Esophagus squamous epithelium (tissue), 5 donors: ENCODE measurements around the gene ZCWPW1. TPM values are rescaled to one million over a fixed set of nuclear protein-coding genes. Genes with fewer than 3 reads are reported as not detected.
"Not testable (repeated sequence)": the region's sequence is repeated elsewhere in the genome, so short reads cannot be mapped to it uniquely, and the experiment has no call there.

ENCODE experiments used
- DNase-seq: peaks from one replicate; lab custom pipeline; 2025; lab: John Stamatoyannopoulos, UW
- H3K27ac ChIP-seq, 4 donors: fragments of 200-600 bp; sonication (generic); one replicate each; pipeline ENCODE4 v1.5.1; 2016 to 2019; ENCODE audit warnings: mild to moderate bottlenecking in 1 of 4
- H3K27me3 ChIP-seq, 4 donors: fragments of 200-600 bp; sonication (generic); 1 replicate in 3 of 4; 2 replicates in 1 of 4; pipeline versions ENCODE4 v1.5.1 to v1.6.0; 2017 to 2021; ENCODE audit warnings: antibody characterized with exemption in 1 of 4
- H3K36me3 ChIP-seq, 3 donors: fragments of 200-600 bp; sonication (generic); one replicate each; pipeline ENCODE4 v1.5.1; 2016 to 2019
- H3K4me1 ChIP-seq, 3 donors: fragments of 200-600 bp; sonication (generic); one replicate each; pipeline ENCODE4 v1.5.1; 2017 to 2019
- H3K4me3 ChIP-seq, 4 donors: fragments of 200-600 bp; sonication (generic); 1 replicate in 3 of 4; 2 replicates in 1 of 4; pipeline ENCODE4 v1.5.1; 2016 to 2019; ENCODE audit warnings: mild to moderate bottlenecking in 2 of 4, moderate library complexity in 1 of 4
- H3K9me3 ChIP-seq, 3 donors: fragments of 200-600 bp; sonication (generic); one replicate each; pipeline ENCODE4 v1.5.1; 2016 to 2019
- CTCF ChIP-seq, 6 experiments: fragments of 450-650 bp in 4 of 6; fragments of 200-600 bp in 2 of 6; sonication (generic) in 2 of 6; IDR thresholded peaks; one replicate each; pipeline ENCODE4 v1.5.1; 2016 to 2019; ENCODE audit warnings: antibody characterized with exemption in 6 of 6, mild to moderate bottlenecking in 4 of 6, moderate library complexity in 4 of 6
- POLR2A ChIP-seq, 4 donors: fragments of 450-650 bp; IDR thresholded peaks; one replicate each; pipeline ENCODE4 v1.6.1; 2017; ENCODE audit warnings: antibody characterized with exemption in 4 of 4, mild to moderate bottlenecking in 4 of 4, moderate library complexity in 3 of 4
- WGBS, 2 donors: methylation state at CpG; one replicate each; pipeline ENCODE4 v1.1.5; 2018; 5-methylcytosine and 5-hydroxymethylcytosine counted together
- intact Hi-C: fragments of 100-400 bp; cut with DNase I; formaldehyde crosslinking; loops from one replicate; pipeline ENCODE4 v1.15.0; 2022
- total RNA-seq, 4 donors: library from RNA; depleted of rRNA; stranded (reverse); fragments of >200 nt; gene quantifications; one replicate each; pipeline ENCODE4 v1.1.0, GENCODE V29; 2016
- donor health status: DM: yes; HTN: yes; CAD: no.

The ZCWPW1 gene
- total RNA-seq, 4 donors from 2014 or later, result 0.83 to 4.2 (median 1.5) TPM

GRCh38 chr7:100446040-100446439 lies 17.5 kb upstream of the ZCWPW1 start:
- H3K27ac ChIP-seq, result peak overlapping the region in 3 of 4 donors; percentile 17 to 46 (median 37)
- TF ChIP-seq POLR2A (IDR thresholded peaks at IDR 0.05) (no peak), CTCF (IDR thresholded peaks at IDR 0.05) (no peak)
- H3K4me1 ChIP-seq, result peaks cover 0 to 38% (median 5%) of the 10 kb centered on the region in 3 donors
- H3K36me3 ChIP-seq, result no peaks in the 10 kb centered on the region
- H3K4me3 ChIP-seq, result no peak overlapping the region
- no peak for DNase-seq
- H3K9me3 ChIP-seq, result no peaks in the 10 kb centered on the region
- intact Hi-C loops, result no loop called here
- H3K27me3 ChIP-seq, result no peaks in the 10 kb centered on the region
- WGBS, 2 donors, result 40 to 92% methylated on average over 1 to 2 of the region's 2 CpGs

- no peak for DNase-seq
- H3K4me3 ChIP-seq, result no peak overlapping the region
- WGBS, 2 donors, result 38 to 50% methylated on average over 10 to 11 of the region's 14 CpGs
- H3K9me3 ChIP-seq, result no peaks in the 10 kb centered on the region
- H3K27me3 ChIP-seq, result no peaks in the 10 kb centered on the region
- no peak for TF ChIP-seq POLR2A (IDR thresholded peaks at IDR 0.05)
- no peak for TF ChIP-seq CTCF (IDR thresholded peaks at IDR 0.05)
- intact Hi-C loops, result no loop called here
- peaks cover 0 to 23% (median 0%) of the 10 kb centered on the region in 3 donors for H3K4me1 ChIP-seq
- H3K36me3 ChIP-seq, result no peaks in the 10 kb centered on the region
- H3K27ac ChIP-seq, result peak overlapping the region in 3 of 4 donors; percentile 41 to 76 (median 69)
Measured at GRCh38 chr7:100444311-100445278, 16.1 kb upstream of the ZCWPW1 start.

GRCh38 chr7:100443096-100443840 lies 14.8 kb upstream of the ZCWPW1 start:
- H3K4me1 ChIP-seq, result peaks cover 0 to 22% (median 0%) of the 10 kb centered on the region in 3 donors
- H3K4me3 ChIP-seq, result no peak overlapping the region
- WGBS, 2 donors, result 76 to 79% methylated on average over 9 of the region's 9 CpGs
- no peaks in the 10 kb centered on the region for H3K27me3 ChIP-seq
- no peaks in the 10 kb centered on the region for H3K9me3 ChIP-seq
- no peaks in the 10 kb centered on the region for H3K36me3 ChIP-seq
- no peak for DNase-seq
- intact Hi-C loops, result no loop called here
- H3K27ac ChIP-seq, result peak overlapping the region in 2 of 4 donors; percentile 69 to 76
- no peak for TF ChIP-seq POLR2A (IDR thresholded peaks at IDR 0.05)

- TF ChIP-seq POLR2A (IDR thresholded peaks at IDR 0.05) (no peak), CTCF (IDR thresholded peaks at IDR 0.05) (no peak)
- intact Hi-C loops, result no loop called here
- no peak for DNase-seq
- H3K27me3 ChIP-seq, result no peaks in the 10 kb centered on the region
- H3K4me3 ChIP-seq, result no peak overlapping the region
- no peaks in the 10 kb centered on the region for H3K36me3 ChIP-seq
- H3K9me3 ChIP-seq, result no peaks in the 10 kb centered on the region
- 83 to 88% methylated on average over 2 to 9 of the region's 11 CpGs for WGBS, 2 donors
- no peak overlapping the region for H3K27ac ChIP-seq
- H3K4me1 ChIP-seq, result peaks cover 0 to 27% (median 0%) of the 10 kb centered on the region in 3 donors
Measured at GRCh38 chr7:100441641-100442535, 13.4 kb upstream of the ZCWPW1 start.

GRCh38 chr7:100439244-100439643 lies 10.7 kb upstream of the ZCWPW1 start:
- H3K27me3 ChIP-seq, H3K36me3 ChIP-seq, H3K27ac ChIP-seq, H3K4me3 ChIP-seq, DNase-seq, H3K9me3 ChIP-seq, intact Hi-C loops: not testable (repeated sequence)
- peaks cover 0 to 25% (median 11%) of the 10 kb centered on the region in 3 donors for H3K4me1 ChIP-seq
- WGBS, 2 donors, result 90 to 91% methylated on average over 7 of the region's 7 CpGs

GRCh38 chr7:100438731-100439130 lies 10.2 kb upstream of the ZCWPW1 start:
- H3K27ac ChIP-seq, H3K4me3 ChIP-seq, DNase-seq, intact Hi-C loops, H3K9me3 ChIP-seq, H3K27me3 ChIP-seq: not testable (repeated sequence)
- peaks cover 0 to 27% (median 11%) of the 10 kb centered on the region in 3 donors for H3K4me1 ChIP-seq
- peaks cover 6 to 14% (median 8%) of the 10 kb centered on the region in 3 donors for H3K36me3 ChIP-seq
- WGBS, 2 donors, result 83 to 92% methylated on average over 8 of the region's 8 CpGs
